HepG2 (cell line): ENCODE results near the gene NCMAP. TPM values are rescaled to one million over a fixed set of nuclear protein-coding genes. Genes with fewer than 3 reads are reported as not detected.

Source experiments
- BCL6 ChIP-seq: IDR thresholded peaks from 2 replicates; pipeline ENCODE4 v1.6.1; 2016; ENCODE audit warnings: missing genetic modification reagents, missing compliant biosample characterization
- MTA1 ChIP-seq: sonication (generic); formaldehyde crosslinking; IDR thresholded peaks from 2 replicates; pipeline ENCODE4 v1.4.0; 2020; ENCODE audit warnings: missing genetic modification reagents, mild to moderate bottlenecking, borderline replicate concordance
- SALL2 ChIP-seq: sonication (generic); formaldehyde crosslinking; IDR thresholded peaks from 2 replicates; pipeline ENCODE4 v1.8.1; 2023; ENCODE audit warnings: mild to moderate bottlenecking, missing genetic modification reagents, inconsistent platforms
- SIX4 ChIP-seq: sonication (generic); formaldehyde crosslinking; IDR thresholded peaks from 2 replicates; pipeline ENCODE4 v1.4.0; 2020; ENCODE audit warnings: missing genetic modification reagents
- ZNF10 ChIP-seq: sonication (generic); formaldehyde crosslinking; IDR thresholded peaks from 2 replicates; pipeline ENCODE4 v1.4.0; 2020; ENCODE audit warnings: mild to moderate bottlenecking, low read depth, missing genetic modification reagents, borderline replicate concordance
- polyA plus RNA-seq, 8 experiments: library from polyadenylated mRNA; depleted of rRNA in 3 of 8; stranded (reverse) in 7 of 8; unstranded in 1 of 8; fragments of >200 nt; fragmentation: Illumina TruSeq in 4 of 8; extraction: Trizol in 4 of 8; gene quantifications; 2 replicates each; pipeline versions ENCODE4 v1.2.1 to v1.2.3, GENCODE V29; 2011 to 2016; ENCODE audit warnings: low read depth in 4 of 8, missing spikeins in 1 of 8, mixed read lengths in 1 of 8; ENCODE audit not compliant: insufficient read depth in 1 of 8
- total RNA-seq, 5 experiments: library from RNA; depleted of rRNA; stranded (reverse); fragments of >200 nt; fragmentation: Illumina TruSeq; extraction: Trizol; gene quantifications; 2 replicates each; pipeline ENCODE4 v1.2.3, GENCODE V29; 2016; ENCODE audit warnings: low read depth in 1 of 5
- TF ChIP-seq, protein P1 (sequence below): sonication (generic); formaldehyde crosslinking; IDR thresholded peaks from 2 replicates; pipeline ENCODE4 v1.9.0; 2021; ENCODE audit warnings: missing genetic modification reagents, borderline replicate concordance
- TF ChIP-seq, protein P2 (sequence below): sonication (generic); formaldehyde crosslinking; IDR thresholded peaks from 2 replicates; pipeline ENCODE4 v1.5.0; 2020; ENCODE audit warnings: mild to moderate bottlenecking, missing genetic modification reagents, borderline replicate concordance
- TF ChIP-seq, protein P3 (sequence below): sonication (generic); formaldehyde crosslinking; IDR thresholded peaks from 2 replicates; pipeline ENCODE4 v1.4.0; 2020; ENCODE audit warnings: mild to moderate bottlenecking, missing genetic modification reagents
- TF ChIP-seq, protein P4 (sequence below): sonication (generic); formaldehyde crosslinking; IDR thresholded peaks from 2 replicates; pipeline ENCODE4 v1.4.0; 2020; ENCODE audit warnings: mild to moderate bottlenecking, missing genetic modification reagents

NCMAP gene
- total and polyA plus RNA-seq, 2 of the 13 experiments (the other 11 are each of a cell fraction or from before 2014, with no cell fraction given): 2.7 to 20.0 TPM

DNA sequence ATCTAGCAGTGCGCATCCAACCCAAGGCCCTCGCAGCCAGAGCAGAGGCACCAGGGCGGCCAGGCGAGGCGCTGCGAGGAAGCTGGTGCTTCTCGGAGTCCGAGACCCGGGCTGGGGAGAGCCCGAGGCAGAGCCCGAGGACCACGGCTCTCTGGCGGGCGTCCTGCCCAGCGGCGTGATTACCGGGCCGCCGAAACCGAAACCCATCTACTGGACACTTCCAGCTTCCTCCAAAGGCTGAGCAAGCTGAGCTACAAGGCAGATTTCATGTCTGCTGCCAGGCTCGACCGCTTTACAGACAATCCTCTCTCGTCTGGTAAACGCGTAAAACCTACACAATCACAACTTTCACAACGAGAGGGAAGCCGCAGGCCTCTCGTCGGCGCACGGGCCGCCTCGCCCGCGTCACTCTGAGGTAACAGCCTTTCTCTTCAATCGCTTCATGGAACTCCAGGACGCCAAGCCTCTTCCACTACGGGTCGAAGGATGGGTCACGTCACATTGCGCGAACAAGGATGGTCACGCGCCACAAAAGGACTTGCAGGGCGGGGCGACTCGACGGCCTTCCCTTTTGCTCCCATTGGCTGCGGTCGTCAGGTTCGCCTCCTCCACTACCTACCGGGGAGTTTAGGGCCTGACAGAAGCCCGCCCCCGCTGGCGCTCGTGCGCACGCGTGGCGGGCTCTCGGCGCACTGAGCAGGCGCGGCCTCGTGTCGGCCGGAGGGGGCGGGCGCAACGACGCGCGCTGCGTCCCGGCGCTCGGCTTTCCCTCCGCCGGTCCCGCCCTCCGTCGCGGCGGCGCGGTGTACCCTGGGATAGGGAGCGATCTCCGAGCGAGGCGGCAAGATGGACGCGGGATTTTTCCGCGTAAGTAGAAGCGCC is 86.8 kb downstream of the NCMAP start, which contains the start of gene SRRM1 (continued):
- TF ChIP-seq, protein P1, sequence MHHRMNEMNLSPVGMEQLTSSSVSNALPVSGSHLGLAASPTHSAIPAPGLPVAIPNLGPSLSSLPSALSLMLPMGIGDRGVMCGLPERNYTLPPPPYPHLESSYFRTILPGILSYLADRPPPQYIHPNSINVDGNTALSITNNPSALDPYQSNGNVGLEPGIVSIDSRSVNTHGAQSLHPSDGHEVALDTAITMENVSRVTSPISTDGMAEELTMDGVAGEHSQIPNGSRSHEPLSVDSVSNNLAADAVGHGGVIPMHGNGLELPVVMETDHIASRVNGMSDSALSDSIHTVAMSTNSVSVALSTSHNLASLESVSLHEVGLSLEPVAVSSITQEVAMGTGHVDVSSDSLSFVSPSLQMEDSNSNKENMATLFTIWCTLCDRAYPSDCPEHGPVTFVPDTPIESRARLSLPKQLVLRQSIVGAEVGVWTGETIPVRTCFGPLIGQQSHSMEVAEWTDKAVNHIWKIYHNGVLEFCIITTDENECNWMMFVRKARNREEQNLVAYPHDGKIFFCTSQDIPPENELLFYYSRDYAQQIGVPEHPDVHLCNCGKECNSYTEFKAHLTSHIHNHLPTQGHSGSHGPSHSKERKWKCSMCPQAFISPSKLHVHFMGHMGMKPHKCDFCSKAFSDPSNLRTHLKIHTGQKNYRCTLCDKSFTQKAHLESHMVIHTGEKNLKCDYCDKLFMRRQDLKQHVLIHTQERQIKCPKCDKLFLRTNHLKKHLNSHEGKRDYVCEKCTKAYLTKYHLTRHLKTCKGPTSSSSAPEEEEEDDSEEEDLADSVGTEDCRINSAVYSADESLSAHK: no peak
- 0 out of 2 replicates have a peak, but pooled peaks have one; percentile 16 for TF ChIP-seq MTA1
- peak; percentile 88 for TF ChIP-seq SALL2
- TF ChIP-seq, protein P2, sequence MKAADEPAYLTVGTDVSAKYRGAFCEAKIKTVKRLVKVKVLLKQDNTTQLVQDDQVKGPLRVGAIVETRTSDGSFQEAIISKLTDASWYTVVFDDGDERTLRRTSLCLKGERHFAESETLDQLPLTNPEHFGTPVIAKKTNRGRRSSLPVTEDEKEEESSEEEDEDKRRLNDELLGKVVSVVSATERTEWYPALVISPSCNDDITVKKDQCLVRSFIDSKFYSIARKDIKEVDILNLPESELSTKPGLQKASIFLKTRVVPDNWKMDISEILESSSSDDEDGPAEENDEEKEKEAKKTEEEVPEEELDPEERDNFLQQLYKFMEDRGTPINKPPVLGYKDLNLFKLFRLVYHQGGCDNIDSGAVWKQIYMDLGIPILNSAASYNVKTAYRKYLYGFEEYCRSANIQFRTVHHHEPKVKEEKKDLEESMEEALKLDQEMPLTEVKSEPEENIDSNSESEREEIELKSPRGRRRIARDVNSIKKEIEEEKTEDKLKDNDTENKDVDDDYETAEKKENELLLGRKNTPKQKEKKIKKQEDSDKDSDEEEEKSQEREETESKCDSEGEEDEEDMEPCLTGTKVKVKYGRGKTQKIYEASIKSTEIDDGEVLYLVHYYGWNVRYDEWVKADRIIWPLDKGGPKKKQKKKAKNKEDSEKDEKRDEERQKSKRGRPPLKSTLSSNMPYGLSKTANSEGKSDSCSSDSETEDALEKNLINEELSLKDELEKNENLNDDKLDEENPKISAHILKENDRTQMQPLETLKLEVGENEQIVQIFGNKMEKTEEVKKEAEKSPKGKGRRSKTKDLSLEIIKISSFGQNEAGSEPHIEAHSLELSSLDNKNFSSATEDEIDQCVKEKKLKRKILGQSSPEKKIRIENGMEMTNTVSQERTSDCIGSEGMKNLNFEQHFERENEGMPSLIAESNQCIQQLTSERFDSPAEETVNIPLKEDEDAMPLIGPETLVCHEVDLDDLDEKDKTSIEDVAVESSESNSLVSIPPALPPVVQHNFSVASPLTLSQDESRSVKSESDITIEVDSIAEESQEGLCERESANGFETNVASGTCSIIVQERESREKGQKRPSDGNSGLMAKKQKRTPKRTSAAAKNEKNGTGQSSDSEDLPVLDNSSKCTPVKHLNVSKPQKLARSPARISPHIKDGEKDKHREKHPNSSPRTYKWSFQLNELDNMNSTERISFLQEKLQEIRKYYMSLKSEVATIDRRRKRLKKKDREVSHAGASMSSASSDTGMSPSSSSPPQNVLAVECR (CRISPR knock-in tag): peak; percentile 79
- TF ChIP-seq BCL6 (CRISPR knock-in tag): peak; percentile 65
- no peak for TF ChIP-seq ZNF10 (CRISPR knock-in tag)
- no peak for TF ChIP-seq SIX4 (CRISPR knock-in tag)
- TF ChIP-seq, protein P3, sequence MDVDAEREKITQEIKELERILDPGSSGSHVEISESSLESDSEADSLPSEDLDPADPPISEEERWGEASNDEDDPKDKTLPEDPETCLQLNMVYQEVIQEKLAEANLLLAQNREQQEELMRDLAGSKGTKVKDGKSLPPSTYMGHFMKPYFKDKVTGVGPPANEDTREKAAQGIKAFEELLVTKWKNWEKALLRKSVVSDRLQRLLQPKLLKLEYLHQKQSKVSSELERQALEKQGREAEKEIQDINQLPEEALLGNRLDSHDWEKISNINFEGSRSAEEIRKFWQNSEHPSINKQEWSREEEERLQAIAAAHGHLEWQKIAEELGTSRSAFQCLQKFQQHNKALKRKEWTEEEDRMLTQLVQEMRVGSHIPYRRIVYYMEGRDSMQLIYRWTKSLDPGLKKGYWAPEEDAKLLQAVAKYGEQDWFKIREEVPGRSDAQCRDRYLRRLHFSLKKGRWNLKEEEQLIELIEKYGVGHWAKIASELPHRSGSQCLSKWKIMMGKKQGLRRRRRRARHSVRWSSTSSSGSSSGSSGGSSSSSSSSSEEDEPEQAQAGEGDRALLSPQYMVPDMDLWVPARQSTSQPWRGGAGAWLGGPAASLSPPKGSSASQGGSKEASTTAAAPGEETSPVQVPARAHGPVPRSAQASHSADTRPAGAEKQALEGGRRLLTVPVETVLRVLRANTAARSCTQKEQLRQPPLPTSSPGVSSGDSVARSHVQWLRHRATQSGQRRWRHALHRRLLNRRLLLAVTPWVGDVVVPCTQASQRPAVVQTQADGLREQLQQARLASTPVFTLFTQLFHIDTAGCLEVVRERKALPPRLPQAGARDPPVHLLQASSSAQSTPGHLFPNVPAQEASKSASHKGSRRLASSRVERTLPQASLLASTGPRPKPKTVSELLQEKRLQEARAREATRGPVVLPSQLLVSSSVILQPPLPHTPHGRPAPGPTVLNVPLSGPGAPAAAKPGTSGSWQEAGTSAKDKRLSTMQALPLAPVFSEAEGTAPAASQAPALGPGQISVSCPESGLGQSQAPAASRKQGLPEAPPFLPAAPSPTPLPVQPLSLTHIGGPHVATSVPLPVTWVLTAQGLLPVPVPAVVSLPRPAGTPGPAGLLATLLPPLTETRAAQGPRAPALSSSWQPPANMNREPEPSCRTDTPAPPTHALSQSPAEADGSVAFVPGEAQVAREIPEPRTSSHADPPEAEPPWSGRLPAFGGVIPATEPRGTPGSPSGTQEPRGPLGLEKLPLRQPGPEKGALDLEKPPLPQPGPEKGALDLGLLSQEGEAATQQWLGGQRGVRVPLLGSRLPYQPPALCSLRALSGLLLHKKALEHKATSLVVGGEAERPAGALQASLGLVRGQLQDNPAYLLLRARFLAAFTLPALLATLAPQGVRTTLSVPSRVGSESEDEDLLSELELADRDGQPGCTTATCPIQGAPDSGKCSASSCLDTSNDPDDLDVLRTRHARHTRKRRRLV: no peak
- TF ChIP-seq, protein P4, sequence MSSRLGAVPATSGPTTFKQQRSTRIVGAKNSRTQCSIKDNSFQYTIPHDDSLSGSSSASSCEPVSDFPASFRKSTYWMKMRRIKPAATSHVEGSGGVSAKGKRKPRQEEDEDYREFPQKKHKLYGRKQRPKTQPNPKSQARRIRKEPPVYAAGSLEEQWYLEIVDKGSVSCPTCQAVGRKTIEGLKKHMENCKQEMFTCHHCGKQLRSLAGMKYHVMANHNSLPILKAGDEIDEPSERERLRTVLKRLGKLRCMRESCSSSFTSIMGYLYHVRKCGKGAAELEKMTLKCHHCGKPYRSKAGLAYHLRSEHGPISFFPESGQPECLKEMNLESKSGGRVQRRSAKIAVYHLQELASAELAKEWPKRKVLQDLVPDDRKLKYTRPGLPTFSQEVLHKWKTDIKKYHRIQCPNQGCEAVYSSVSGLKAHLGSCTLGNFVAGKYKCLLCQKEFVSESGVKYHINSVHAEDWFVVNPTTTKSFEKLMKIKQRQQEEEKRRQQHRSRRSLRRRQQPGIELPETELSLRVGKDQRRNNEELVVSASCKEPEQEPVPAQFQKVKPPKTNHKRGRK: no peak
